ENCODE results near the gene HERPUD1.

The HERPUD1 gene

GRCh38 chr16:56944954-56945839 lies 13.3 kb downstream of the HERPUD1 start:
- Histone ChIP-seq H2BK15ac (ENCODE audit: low read length) (no peak overlapping the region), H2BK12ac (ENCODE audit: low read length) (no peak overlapping the region), H3K18ac (ENCODE audit: low read length) (no peak overlapping the region), H4K8ac (ENCODE audit: low read depth, low read length) (no peak overlapping the region), H3K4me1 (ENCODE audit: control insufficient read depth in 2 of 2, insufficient read depth in 1 of 2, low read depth in 1 of 2, low read length in 2 of 2) (no peaks in the 10 kb centered on the region), H2BK120ac (ENCODE audit: low read depth, low read length) (no peak overlapping the region), H3K4me2 (ENCODE audit: insufficient read depth, low read length, poor library complexity, severe bottlenecking) (no peak overlapping the region), H3K9me3 (replicated peaks in 1 of 2; ENCODE audit: control insufficient read depth in 2 of 2, insufficient read depth in 1 of 2, low read depth in 1 of 2, low read length in 2 of 2) (no peaks in the 10 kb centered on the region), H2BK5ac (ENCODE audit: low read length) (no peak overlapping the region), H3K36me3 (replicated peaks in 1 of 2; ENCODE audit: control insufficient read depth in 2 of 2, insufficient read depth in 2 of 2, low read length in 2 of 2) (peaks cover 16 to 53% of the 10 kb centered on the region in 2 donors), H3K14ac (ENCODE audit: low read length) (no peak overlapping the region), H3K27me3 (ENCODE audit: control insufficient read depth in 3 of 3, insufficient read depth in 3 of 3, low read depth in 1 of 3, low read length in 3 of 3) (no peaks in the 10 kb centered on the region), H3K4ac (ENCODE audit: low read length) (no peak overlapping the region), H3K4me3 (ENCODE audit: low read length in 2 of 2) (no peak overlapping the region), H2AK5ac (ENCODE audit: low read depth, low read length) (no peak overlapping the region), H3K27ac (replicated peaks; ENCODE audit: low read length) (no peak overlapping the region), H3K23ac (ENCODE audit: low read depth, low read length, poor library complexity) (no peak overlapping the region), H2AFZ (ENCODE audit: low read length) (no peak overlapping the region), H4K91ac (ENCODE audit: low read depth, low read length, poor library complexity) (no peak overlapping the region), H3K9ac (ENCODE audit: low read depth, low read length, poor library complexity) (no peak overlapping the region), H3K79me1 (ENCODE audit: low read depth, low read length) (no peaks in the 10 kb centered on the region)
- no CpG with 5 or more reads among the region's 2 CpGs for WGBS, 2 donors (ENCODE audit: extremely low coverage in 2 of 2, insufficient read length in 2 of 2, insufficient replicate concordance in 1 of 2)
- DNase-seq (ENCODE audit: low spot score), result no peak

- Histone ChIP-seq H2BK5ac (ENCODE audit: low read length) (no peak overlapping the region), H3K27me3 (ENCODE audit: control insufficient read depth in 3 of 3, insufficient read depth in 3 of 3, low read depth in 1 of 3, low read length in 3 of 3) (no peaks in the 10 kb centered on the region), H3K23ac (ENCODE audit: low read depth, low read length, poor library complexity) (no peak overlapping the region), H3K27ac (replicated peaks; ENCODE audit: low read length) (no peak overlapping the region), H3K14ac (ENCODE audit: low read length) (no peak overlapping the region), H4K91ac (ENCODE audit: low read depth, low read length, poor library complexity) (no peak overlapping the region), H3K4me2 (ENCODE audit: insufficient read depth, low read length, poor library complexity, severe bottlenecking) (no peak overlapping the region), H2AK5ac (ENCODE audit: low read depth, low read length) (no peak overlapping the region), H2BK15ac (ENCODE audit: low read length) (no peak overlapping the region), H2AFZ (ENCODE audit: low read length) (no peak overlapping the region), H3K9me3 (replicated peaks in 1 of 2; ENCODE audit: control insufficient read depth in 2 of 2, insufficient read depth in 1 of 2, low read depth in 1 of 2, low read length in 2 of 2) (no peaks in the 10 kb centered on the region), H3K36me3 (replicated peaks in 1 of 2; ENCODE audit: control insufficient read depth in 2 of 2, insufficient read depth in 2 of 2, low read length in 2 of 2) (peaks cover 15 to 45% of the 10 kb centered on the region in 2 donors), H4K8ac (ENCODE audit: low read depth, low read length) (no peak overlapping the region), H3K4ac (ENCODE audit: low read length) (no peak overlapping the region), H3K79me1 (ENCODE audit: low read depth, low read length) (no peaks in the 10 kb centered on the region), H3K4me1 (ENCODE audit: control insufficient read depth in 2 of 2, insufficient read depth in 1 of 2, low read depth in 1 of 2, low read length in 2 of 2) (no peaks in the 10 kb centered on the region), H2BK12ac (ENCODE audit: low read length) (no peak overlapping the region), H3K18ac (ENCODE audit: low read length) (no peak overlapping the region), H2BK120ac (ENCODE audit: low read depth, low read length) (no peak overlapping the region), H3K4me3 (ENCODE audit: low read length in 2 of 2) (no peak overlapping the region), H3K9ac (ENCODE audit: low read depth, low read length, poor library complexity) (no peak overlapping the region)
- no peak for DNase-seq (ENCODE audit: low spot score)
- no CpG with 5 or more reads among the region's 12 CpGs for WGBS, 2 donors (ENCODE audit: extremely low coverage in 2 of 2, insufficient read length in 2 of 2, insufficient replicate concordance in 1 of 2)
Observed at GRCh38 chr16:56945847-56946527, 14.0 kb downstream of the HERPUD1 start.

GRCh38 chr16:56946767-56947603 lies 15.0 kb downstream of the HERPUD1 start:
- H3K18ac ChIP-seq (ENCODE audit: low read length), result peak overlapping the region; percentile 38
- no peak overlapping the region for H3K4me2 ChIP-seq (ENCODE audit: insufficient read depth, low read length, poor library complexity, severe bottlenecking)
- H3K79me1 ChIP-seq (ENCODE audit: low read depth, low read length), result no peaks in the 10 kb centered on the region
- no CpG with 5 or more reads among the region's 10 CpGs for WGBS, 2 donors (ENCODE audit: extremely low coverage in 2 of 2, insufficient read length in 2 of 2, insufficient replicate concordance in 1 of 2)
- no peak overlapping the region for H3K23ac ChIP-seq (ENCODE audit: low read depth, low read length, poor library complexity)
- no peak overlapping the region for H2AK5ac ChIP-seq (ENCODE audit: low read depth, low read length)
- no peak overlapping the region for H2BK120ac ChIP-seq (ENCODE audit: low read depth, low read length)
- no peak overlapping the region for H2BK15ac ChIP-seq (ENCODE audit: low read length)
- H3K4me3 ChIP-seq (ENCODE audit: low read length in 2 of 2), result no peak overlapping the region
- H3K27me3 ChIP-seq (ENCODE audit: control insufficient read depth in 3 of 3, insufficient read depth in 3 of 3, low read depth in 1 of 3, low read length in 3 of 3), result no peaks in the 10 kb centered on the region
- no peak overlapping the region for H3K14ac ChIP-seq (ENCODE audit: low read length)
- H3K27ac ChIP-seq (replicated peaks; ENCODE audit: low read length), result no peak overlapping the region
- no peak overlapping the region for H4K8ac ChIP-seq (ENCODE audit: low read depth, low read length)
- H4K91ac ChIP-seq (ENCODE audit: low read depth, low read length, poor library complexity), result no peak overlapping the region
- H3K9me3 ChIP-seq (replicated peaks in 1 of 2; ENCODE audit: control insufficient read depth in 2 of 2, insufficient read depth in 1 of 2, low read depth in 1 of 2, low read length in 2 of 2), result no peaks in the 10 kb centered on the region
- H2BK5ac ChIP-seq (ENCODE audit: low read length), result no peak overlapping the region
- H3K4ac ChIP-seq (ENCODE audit: low read length), result no peak overlapping the region
- H3K9ac ChIP-seq (ENCODE audit: low read depth, low read length, poor library complexity), result no peak overlapping the region
- no peak overlapping the region for H2BK12ac ChIP-seq (ENCODE audit: low read length)
- DNase-seq (ENCODE audit: low spot score), result no peak
- H3K4me1 ChIP-seq (ENCODE audit: control insufficient read depth in 2 of 2, insufficient read depth in 1 of 2, low read depth in 1 of 2, low read length in 2 of 2), result no peaks in the 10 kb centered on the region
- no peak overlapping the region for H2AFZ ChIP-seq (ENCODE audit: low read length)
- H3K36me3 ChIP-seq (replicated peaks in 1 of 2; ENCODE audit: control insufficient read depth in 2 of 2, insufficient read depth in 2 of 2, low read length in 2 of 2), result peaks cover 9 to 35% of the 10 kb centered on the region in 2 donors
